IMR-90 (cell line): ENCODE results near the gene RAB11A. TPM values are rescaled to one million over a fixed set of nuclear protein-coding genes. Genes with fewer than 3 reads are reported as not detected.

Experiments
- ATAC-seq: fragments of 200-7000 bp; cut with Tn5 transposase; 2 replicates; pipeline ENCODE4 v1.9.1; 2020; ENCODE audit warnings: low read depth, mild to moderate bottlenecking, moderate library complexity
- BruUV-seq: library from RNA; stranded (reverse); fragments of 400-500 nt; replicated peaks from 2 replicates; lab custom pipeline; 2021; lab: Mats Ljungman, UMichigan
- CTCF ChIA-PET: fragments of 300-600 bp; formaldehyde crosslinking; extraction: SDS; loops from one replicate; lab custom pipeline; 2021; ENCODE audit warnings: antibody characterized with exemption; lab: Yijun Ruan, JAX
- POLR2A ChIA-PET: fragments of 300-600 bp; sonication (Branson Sonifier 250); formaldehyde crosslinking; loops from one replicate; lab custom pipeline; 2022; ENCODE audit warnings: antibody characterized with exemption; ENCODE audit not compliant: unreplicated experiment; lab: Charles Lee
- DNase-seq: peaks from one replicate; pipeline ENCODE4 v3.0.0; 2013
- H2AFZ ChIP-seq: replicated peaks from 2 replicates; pipeline ENCODE3; 2013; ENCODE audit warnings: low read length, mild to moderate bottlenecking; ENCODE audit not compliant: poor library complexity
- H2AK5ac ChIP-seq: 2 replicates; pipeline ENCODE4 v1.6.1; 2013; ENCODE audit warnings: low read depth, low read length, inconsistent platforms
- H2AK9ac ChIP-seq: replicated peaks from 2 replicates; pipeline ENCODE3; 2013; ENCODE audit warnings: mild to moderate bottlenecking, low read depth, low read length, moderate library complexity; ENCODE audit not compliant: poor library complexity
- H2BK120ac ChIP-seq: 2 replicates; pipeline ENCODE4 v1.6.1; 2013; ENCODE audit warnings: low read depth, low read length, inconsistent platforms
- H2BK15ac ChIP-seq: 3 replicates; pipeline ENCODE4 v1.6.1; 2013; ENCODE audit warnings: low read depth, low read length, inconsistent platforms
- H2BK20ac ChIP-seq: 2 replicates; pipeline ENCODE4 v1.6.1; 2013; ENCODE audit warnings: low read depth, mild to moderate bottlenecking, inconsistent platforms, low read length, moderate library complexity
- H2BK5ac ChIP-seq: 2 replicates; pipeline ENCODE4 v1.6.1; 2013; ENCODE audit warnings: mild to moderate bottlenecking, low read depth, low read length, inconsistent platforms; ENCODE audit not compliant: poor library complexity, severe bottlenecking
- H3K14ac ChIP-seq: replicated peaks from 2 replicates; pipeline ENCODE4 v1.6.1; 2013; ENCODE audit warnings: low read depth, low read length, inconsistent platforms
- H3K18ac ChIP-seq: 2 replicates; pipeline ENCODE4 v1.6.1; 2013; ENCODE audit warnings: low read depth, low read length, control low read depth
- H3K23ac ChIP-seq: 2 replicates; pipeline ENCODE4 v1.6.1; 2013; ENCODE audit warnings: low read depth, low read length, inconsistent platforms
- H3K27ac ChIP-seq: 2 replicates; pipeline ENCODE4 v1.5.1; 2013; ENCODE audit warnings: mild to moderate bottlenecking, control low read depth, low read length; ENCODE audit not compliant: insufficient read depth
- H3K27me3 ChIP-seq: 2 replicates; pipeline ENCODE4 v1.6.1; 2013; ENCODE audit warnings: low read length; ENCODE audit not compliant: control insufficient read depth, insufficient read depth
- H3K36me3 ChIP-seq: 2 replicates; pipeline ENCODE4 v1.6.1; 2013; ENCODE audit warnings: low read length, mixed read lengths; ENCODE audit not compliant: control insufficient read depth, insufficient read depth
- H3K4ac ChIP-seq: 2 replicates; pipeline ENCODE4 v1.6.1; 2013; ENCODE audit warnings: low read depth, low read length, inconsistent platforms
- H3K4me1 ChIP-seq: 2 replicates; pipeline ENCODE4 v1.6.1; 2013; ENCODE audit warnings: low read length, mixed read lengths; ENCODE audit not compliant: control insufficient read depth, insufficient read depth
- H3K4me2 ChIP-seq: 2 replicates; pipeline ENCODE4 v1.6.1; 2013; ENCODE audit warnings: low read depth, mild to moderate bottlenecking, control low read depth, low read length, moderate library complexity
- H3K4me3 ChIP-seq: 2 replicates; pipeline ENCODE4 v1.5.1; 2013; ENCODE audit warnings: low read depth, mild to moderate bottlenecking, control low read depth, low read length, moderate library complexity; ENCODE audit not compliant: insufficient read depth
- H3K56ac ChIP-seq: 2 replicates; pipeline ENCODE4 v1.6.1; 2013; ENCODE audit warnings: low read length, inconsistent platforms; ENCODE audit not compliant: insufficient read depth; ENCODE audit errors: extremely low read depth
- H3K79me1 ChIP-seq, 2 experiments: 2 replicates each; pipeline ENCODE4 v1.6.1; 2013; ENCODE audit warnings: low read length in 2 of 2, inconsistent platforms in 1 of 2, low read depth in 1 of 2
- H3K9ac ChIP-seq: 2 replicates; pipeline ENCODE4 v1.6.1; 2013; ENCODE audit warnings: low read depth, low read length, control low read depth
- H3K9me1 ChIP-seq: 2 replicates; pipeline ENCODE4 v1.6.1; 2013; ENCODE audit warnings: low read length, inconsistent platforms; ENCODE audit not compliant: insufficient read depth
- H3K9me3 ChIP-seq: 2 replicates; pipeline ENCODE4 v1.6.1; 2013; ENCODE audit warnings: low read length; ENCODE audit not compliant: control insufficient read depth, insufficient read depth
- H4K20me1 ChIP-seq: 2 replicates; pipeline ENCODE4 v1.6.1; 2013; ENCODE audit warnings: low read length, inconsistent platforms; ENCODE audit not compliant: insufficient read depth
- H4K5ac ChIP-seq: 2 replicates; pipeline ENCODE4 v1.6.1; 2013; ENCODE audit warnings: mild to moderate bottlenecking, low read depth, low read length, control low read depth
- H4K8ac ChIP-seq, 2 experiments: 2 replicates each; pipeline ENCODE4 v1.6.1; 2013; ENCODE audit warnings: low read depth in 2 of 2, low read length in 2 of 2, control low read depth in 1 of 2, inconsistent platforms in 1 of 2
- H4K91ac ChIP-seq: 2 replicates; pipeline ENCODE4 v1.6.1; 2013; ENCODE audit warnings: low read depth, low read length, inconsistent platforms; ENCODE audit not compliant: insufficient read depth
- CEBPB ChIP-seq: IDR thresholded peaks from 2 replicates; pipeline ENCODE4 v1.6.1; 2012; ENCODE audit warnings: low read depth, low read length, improper control_type of control experiment
- CHD1 ChIP-seq: IDR thresholded peaks from 2 replicates; pipeline ENCODE4 v1.6.1; 2012; ENCODE audit warnings: low read depth, low read length, improper control_type of control experiment
- ELK1 ChIP-seq: fragments of 150-350 bp; IDR thresholded peaks from 2 replicates; pipeline ENCODE4 v1.6.1; 2016; ENCODE audit warnings: low read depth, mild to moderate bottlenecking, low read length, moderate library complexity, borderline replicate concordance
- MAFK ChIP-seq: IDR thresholded peaks from 2 replicates; pipeline ENCODE4 v1.6.1; 2012; ENCODE audit warnings: low read depth, low read length, improper control_type of control experiment
- MAZ ChIP-seq: IDR thresholded peaks from 2 replicates; pipeline ENCODE4 v1.6.1; 2012; ENCODE audit warnings: low read depth, mild to moderate bottlenecking, low read length, improper control_type of control experiment, moderate library complexity, borderline replicate concordance
- NFE2L2 ChIP-seq: fragments of 150-350 bp; IDR thresholded peaks from 2 replicates; pipeline ENCODE4 v1.6.1; 2016; ENCODE audit warnings: low read depth, mild to moderate bottlenecking, low read length
- POLR2A ChIP-seq: IDR thresholded peaks from 2 replicates; pipeline ENCODE4 v1.6.1; 2012; ENCODE audit warnings: mild to moderate bottlenecking, low read depth, low read length
- RAD21 ChIP-seq: IDR thresholded peaks from 2 replicates; pipeline ENCODE4 v1.6.1; 2012; ENCODE audit warnings: low read length, improper control_type of control experiment
- RCOR1 ChIP-seq: IDR thresholded peaks from 2 replicates; pipeline ENCODE4 v1.6.1; 2012; ENCODE audit warnings: mild to moderate bottlenecking, low read length, improper control_type of control experiment; ENCODE audit not compliant: insufficient replicate concordance
- SMC3 ChIP-seq: fragments of 150-350 bp; IDR thresholded peaks from 2 replicates; pipeline ENCODE4 v1.6.1; 2016; ENCODE audit warnings: low read depth, mild to moderate bottlenecking, antibody characterized with exemption, low read length, moderate library complexity
- USF2 ChIP-seq: fragments of 150-350 bp; IDR thresholded peaks from 2 replicates; pipeline ENCODE4 v1.6.1; 2017; ENCODE audit warnings: mild to moderate bottlenecking, antibody characterized with exemption, low read length, low read depth
- WGBS, 2 experiments: methylation state at CpG; one replicate each; pipeline versions ENCODE4 v1.1.5 to v1.1.7; 2013; ENCODE audit warnings: missing lambda C conversion rate in 2 of 2; ENCODE audit not compliant: insufficient read length in 1 of 2; ENCODE audit errors: extremely low coverage in 2 of 2; 5-methylcytosine and 5-hydroxymethylcytosine counted together
- dilution Hi-C: fragments of 300-500 bp; cut with HindIII; formaldehyde crosslinking; loops from one replicate; pipeline ENCODE4 v1.14.3; 2018; ENCODE audit warnings: low sequenced_read_pairs; ENCODE audit not compliant: unreplicated experiment
- in situ Hi-C: fragments of 300-500 bp; cut with MboI; formaldehyde crosslinking; loops from 3 replicates; pipeline ENCODE4 v1.14.3; 2019; ENCODE audit warnings: low sequenced_read_pairs, inconsistent platforms, mixed read lengths
- intact Hi-C: fragments of 100-400 bp; cut with micrococcal nuclease; formaldehyde crosslinking; loops from 2 replicates; pipeline ENCODE4 v1.10.0; 2022
- polyA plus RNA-seq, 3 experiments: library from polyadenylated mRNA; depleted of rRNA; stranded (reverse); fragments of >200 nt; gene quantifications; 2 replicates each; pipeline ENCODE4 v1.2.3, GENCODE V29; 2012; ENCODE audit warnings: low replicate concordance in 1 of 3
- total RNA-seq: library from RNA; depleted of rRNA; stranded (reverse); fragments of >200 nt; gene quantifications from 2 replicates; pipeline ENCODE4 v1.2.3, GENCODE V29; 2012

Gene RAB11A
- total and polyA plus RNA-seq, 2 of the 4 experiments (the other 2 are of a cell fraction): 341 to 462 TPM

- TF ChIP-seq USF2: no peak
- TF ChIP-seq MAFK: no peak
- TF ChIP-seq SMC3: no peak
- TF ChIP-seq RCOR1: no peak
These were observed 48.1 kb downstream of the RAB11A start (continued) for GRCh38 chr15:65917407-65917756.

- Histone ChIP-seq H3K9me3 (no peaks in the 10 kb centered on the region), H2AK9ac (no peak overlapping the region), H2BK5ac (no peak overlapping the region), H3K4me2 (no peak overlapping the region), H3K27me3 (no peaks in the 10 kb centered on the region), H4K5ac (no peak overlapping the region), H4K20me1 (peaks cover 9% of the 10 kb centered on the region; the same call in 1 of the 2 replicates), H3K79me1 (no peaks in the 10 kb centered on the region), H4K8ac (no peak overlapping the region), H4K91ac (no peak overlapping the region), H3K4me1 (peaks cover 5% of the 10 kb centered on the region; the same call in 1 of the 2 replicates), H2AFZ (no peak overlapping the region), H3K4me3 (no peak overlapping the region), H3K14ac (no peak overlapping the region), H3K27ac (no peak overlapping the region), H2BK120ac (no peak overlapping the region), H3K18ac (no peak overlapping the region), H3K36me3 (no peaks in the 10 kb centered on the region), H2AK5ac (no peak overlapping the region), H3K9me1 (peaks cover 3% of the 10 kb centered on the region; the same call in 1 of the 2 replicates), H3K56ac (no peak overlapping the region), H2BK20ac (no peak overlapping the region), H2BK15ac (no peak overlapping the region), H3K23ac (no peak overlapping the region), H3K4ac (no peak overlapping the region), H3K9ac (no peak overlapping the region)
- DNase-seq: no peak
- in situ Hi-C loops: loop anchor here (25.0 kb wide), 1 partner anchor 569 kb away; the partner anchor contains the start of gene SNAPC5
- ChIA-PET POLR2A (no interaction called here), CTCF (no interaction called here)
- intact Hi-C loops: loop anchor here (2.0 kb wide), 1 partner anchor 371 kb away; no protein-coding TSS in a partner anchor
- ATAC-seq: no peak
- BruUV-seq: no TSS peak
- TF ChIP-seq POLR2A: no peak
- no peak for TF ChIP-seq ELK1
- no peak for TF ChIP-seq CEBPB
- no peak for TF ChIP-seq MAFK
- no peak for TF ChIP-seq SMC3
- no peak for TF ChIP-seq USF2
- TF ChIP-seq NFE2L2: no peak
- TF ChIP-seq RAD21: no peak
- TF ChIP-seq CHD1: no peak
- no peak for TF ChIP-seq MAZ
- 94% methylated on average over 2 of the region's 4 CpGs; no CpG with 5 or more reads in 1 of the 2 experiments for WGBS, 2 experiments
- dilution Hi-C loops: no loop called here
These were observed 48.6 kb downstream of the RAB11A start for GRCh38 chr15:65917936-65918335.
